SK-N-SH (cell line): ENCODE results near the gene CCDC177.

Source experiments
- EP300 ChIP-seq, 2 experiments: IDR thresholded peaks; 2 replicates each; pipeline versions ENCODE4 v1.4.0 to v1.6.1; 2012; ENCODE audit warnings: borderline replicate concordance in 1 of 2, low read depth in 1 of 2, low read length in 1 of 2
- EZH2phosphoT487 ChIP-seq: fragments of 200-600 bp; sonication (generic); IDR thresholded peaks from 2 replicates; pipeline ENCODE4 v1.6.1; 2017; ENCODE audit warnings: low read depth, mixed run types, mild to moderate bottlenecking, antibody characterized with exemption, moderate library complexity, borderline replicate concordance
- FOXM1 ChIP-seq: IDR thresholded peaks from 2 replicates; pipeline ENCODE4 v1.4.0; 2012; ENCODE audit warnings: low read depth, mild to moderate bottlenecking
- POLR2AphosphoS5 ChIP-seq: IDR thresholded peaks from 2 replicates; pipeline ENCODE4 v1.6.1; 2012; ENCODE audit warnings: low read depth, low read length
- RFX5 ChIP-seq: IDR thresholded peaks from 2 replicates; pipeline ENCODE4 v1.6.1; 2012; ENCODE audit warnings: mild to moderate bottlenecking, improper control_type of control experiment, low read length
- RXRA ChIP-seq: IDR thresholded peaks from 2 replicates; pipeline ENCODE4 v1.4.0; 2012; ENCODE audit warnings: low read depth, mild to moderate bottlenecking, borderline replicate concordance
- TAF1 ChIP-seq: IDR thresholded peaks from 2 replicates; pipeline ENCODE4 v1.6.1; 2012; ENCODE audit warnings: low read depth, mild to moderate bottlenecking, low read length, moderate library complexity, borderline replicate concordance
- TCF12 ChIP-seq: IDR thresholded peaks from 2 replicates; pipeline ENCODE4 v1.4.0; 2012
- TEAD4 ChIP-seq: IDR thresholded peaks from 2 replicates; pipeline ENCODE4 v1.4.0; 2012; ENCODE audit warnings: mild to moderate bottlenecking, borderline replicate concordance; ENCODE audit not compliant: insufficient read depth
- TF ChIP-seq, protein P1 (sequence below): fragments of 200-600 bp; sonication (generic); IDR thresholded peaks from 2 replicates; pipeline ENCODE4 v1.6.1; 2017; ENCODE audit warnings: antibody characterized with exemption, mild to moderate bottlenecking, moderate library complexity

DNA sequence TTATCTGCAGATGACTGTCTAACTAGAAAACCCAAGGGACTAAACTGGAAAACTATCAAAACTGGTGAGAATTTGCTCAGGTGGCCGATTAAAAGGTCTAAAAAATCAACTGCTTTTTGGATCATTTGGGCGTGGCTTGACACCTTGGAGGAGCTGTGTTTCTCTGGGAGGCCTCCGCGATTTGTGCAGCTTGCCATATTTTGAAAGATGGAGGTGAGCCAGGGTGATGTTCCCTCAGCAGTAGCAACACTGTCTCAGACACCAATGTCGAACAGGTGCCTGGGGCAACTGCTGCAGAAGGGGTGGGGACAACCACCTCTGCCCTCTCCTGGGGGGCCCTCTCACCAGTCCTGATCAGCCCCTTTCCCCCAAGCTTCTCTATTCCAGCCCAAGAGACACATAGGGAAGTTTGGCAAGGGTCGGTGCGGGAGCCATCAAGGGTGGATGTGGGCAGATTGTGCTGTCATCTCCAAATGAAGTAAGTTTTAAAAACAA is 3.8 kb downstream of the CCDC177 start:
- no peak for TF ChIP-seq RXRA
- TF ChIP-seq, protein P1, sequence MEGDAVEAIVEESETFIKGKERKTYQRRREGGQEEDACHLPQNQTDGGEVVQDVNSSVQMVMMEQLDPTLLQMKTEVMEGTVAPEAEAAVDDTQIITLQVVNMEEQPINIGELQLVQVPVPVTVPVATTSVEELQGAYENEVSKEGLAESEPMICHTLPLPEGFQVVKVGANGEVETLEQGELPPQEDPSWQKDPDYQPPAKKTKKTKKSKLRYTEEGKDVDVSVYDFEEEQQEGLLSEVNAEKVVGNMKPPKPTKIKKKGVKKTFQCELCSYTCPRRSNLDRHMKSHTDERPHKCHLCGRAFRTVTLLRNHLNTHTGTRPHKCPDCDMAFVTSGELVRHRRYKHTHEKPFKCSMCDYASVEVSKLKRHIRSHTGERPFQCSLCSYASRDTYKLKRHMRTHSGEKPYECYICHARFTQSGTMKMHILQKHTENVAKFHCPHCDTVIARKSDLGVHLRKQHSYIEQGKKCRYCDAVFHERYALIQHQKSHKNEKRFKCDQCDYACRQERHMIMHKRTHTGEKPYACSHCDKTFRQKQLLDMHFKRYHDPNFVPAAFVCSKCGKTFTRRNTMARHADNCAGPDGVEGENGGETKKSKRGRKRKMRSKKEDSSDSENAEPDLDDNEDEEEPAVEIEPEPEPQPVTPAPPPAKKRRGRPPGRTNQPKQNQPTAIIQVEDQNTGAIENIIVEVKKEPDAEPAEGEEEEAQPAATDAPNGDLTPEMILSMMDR, result no peak
- TF ChIP-seq POLR2AphosphoS5, result no peak
- TF ChIP-seq EP300 (IDR thresholded peaks at IDR 0.05; ENCODE audit: borderline replicate concordance in 1 of 2, low read depth in 1 of 2, low read length in 1 of 2), result no peak
- TF ChIP-seq TEAD4, result no peak
- no peak for TF ChIP-seq EZH2phosphoT487
- TF ChIP-seq TAF1, result no peak
- no peak for TF ChIP-seq TCF12
- no peak for TF ChIP-seq FOXM1
- no peak for TF ChIP-seq RFX5
